H1 (cell line): ENCODE data around the gene MRPL42. TPM values are rescaled to one million over a fixed set of nuclear protein-coding genes. Genes with fewer than 3 reads are reported as not detected.

ENCODE experiments used
- CBX5 ChIP-seq: fragments of 300-800, 300-1000 bp; sonication (generic); IDR thresholded peaks from 2 replicates; pipeline ENCODE4 v1.7.1; 2016; ENCODE audit warnings: antibody characterized with exemption, low read length, low read depth
- CHD2 ChIP-seq: IDR thresholded peaks from 2 replicates; pipeline ENCODE4 v1.6.1; 2012; ENCODE audit warnings: low read length, improper control_type of control experiment
- CHD7 ChIP-seq: fragments of 300-600 bp; sonication (generic); IDR thresholded peaks from 2 replicates; pipeline ENCODE4 v1.7.1; 2012; ENCODE audit warnings: low read length, moderate library complexity, mild to moderate bottlenecking, inconsistent platforms; ENCODE audit not compliant: insufficient replicate concordance
- HDAC2 ChIP-seq, 2 experiments: fragments of 300-600 bp in 1 of 2; sonication (generic) in 1 of 2; IDR thresholded peaks; 2 replicates each; pipeline ENCODE4 v1.6.1; 2011 to 2012; ENCODE audit warnings: low read depth in 2 of 2, low read length in 2 of 2, mild to moderate bottlenecking in 2 of 2, moderate library complexity in 2 of 2, borderline replicate concordance in 1 of 2, inconsistent platforms in 1 of 2
- KDM1A ChIP-seq: fragments of 200-600, 300-600 bp; sonication (generic); IDR thresholded peaks from 2 replicates; pipeline ENCODE4 v1.7.1; 2016; ENCODE audit warnings: mild to moderate bottlenecking, low read length, borderline replicate concordance
- PHF8 ChIP-seq: fragments of 200-600 bp; sonication (generic); conservative IDR thresholded peaks from 2 replicates; pipeline ENCODE4 v1.7.1; 2012; ENCODE audit warnings: low read depth, mild to moderate bottlenecking, inconsistent platforms, low read length, moderate library complexity
- RAD21 ChIP-seq, 2 experiments: IDR thresholded peaks in 1 of 2; conservative IDR thresholded peaks in 1 of 2; 2 replicates each; pipeline ENCODE4 v1.6.1; 2011; ENCODE audit warnings: low read depth in 2 of 2, low read length in 2 of 2, improper control_type of control experiment in 1 of 2, inconsistent platforms in 1 of 2, mild to moderate bottlenecking in 1 of 2, moderate library complexity in 1 of 2
- SIX5 ChIP-seq: IDR thresholded peaks from 2 replicates; pipeline ENCODE4 v1.6.1; 2011; ENCODE audit warnings: mild to moderate bottlenecking, low read depth, low read length
- SUZ12 ChIP-seq: fragments of 200-600 bp; sonication (generic); IDR thresholded peaks from 2 replicates; pipeline ENCODE4 v1.6.1; 2012; ENCODE audit warnings: mild to moderate bottlenecking, inconsistent platforms, low read length, moderate library complexity, mixed read lengths
- USF2 ChIP-seq: IDR thresholded peaks from 2 replicates; pipeline ENCODE4 v1.6.1; 2011; ENCODE audit warnings: low read length, improper control_type of control experiment
- polyA plus RNA-seq, 7 experiments: library from polyadenylated mRNA; depleted of rRNA in 3 of 7; stranded (reverse) in 5 of 7; unstranded in 2 of 7; fragments of >200 nt in 5 of 7; fragments of 200-250 nt in 2 of 7; gene quantifications; 1 replicate in 5 of 7; 2 replicates in 1 of 7; 4 replicates in 1 of 7; pipeline versions ENCODE4 v1.2.1 to v1.2.3, GENCODE V29; 2011 to 2013; ENCODE audit warnings: missing spikeins in 2 of 7, mixed read lengths in 2 of 7
- total RNA-seq: library from RNA; stranded (reverse); fragmentation: NEBNext Ultra II Directional; extraction: Animal tissue kit (Norgen Biotek cat#: 25700); gene quantifications from 2 replicates; pipeline ENCODE4 v1.2.1, GENCODE V29; 2021

Gene MRPL42
- total and polyA plus RNA-seq, 2 of the 8 experiments (the other 6 are each of a cell fraction or from before 2014, with no cell fraction given) = 110 to 176 TPM

- TF ChIP-seq CHD7 (no peak), SUZ12 (no peak), HDAC2 (IDR thresholded peaks at IDR 0.05; ENCODE audit: borderline replicate concordance in 1 of 2, low read depth in 2 of 2, low read length in 2 of 2) (no peak), RAD21 (IDR thresholded peaks at IDR 0.05 in 1 of 2, conservative IDR thresholded peaks at IDR 0.05 in 1 of 2; ENCODE audit: low read depth in 2 of 2, low read length in 2 of 2) (no peak), PHF8 (no peak), KDM1A (no peak), CBX5 (no peak), SIX5 (no peak), CHD2 (no peak), USF2 (no peak)
Measured at GRCh38 chr12:93500201-93500600, 32.9 kb downstream of the MRPL42 start (continued).
